COLO668 (cell line): Measurements from ENCODE around the gene LYAR.

Source experiments
- DNase-seq: peaks from one replicate; lab custom pipeline; 2025; ENCODE audit not compliant: unreplicated experiment; lab: John Stamatoyannopoulos, UW

LYAR gene, protein sequence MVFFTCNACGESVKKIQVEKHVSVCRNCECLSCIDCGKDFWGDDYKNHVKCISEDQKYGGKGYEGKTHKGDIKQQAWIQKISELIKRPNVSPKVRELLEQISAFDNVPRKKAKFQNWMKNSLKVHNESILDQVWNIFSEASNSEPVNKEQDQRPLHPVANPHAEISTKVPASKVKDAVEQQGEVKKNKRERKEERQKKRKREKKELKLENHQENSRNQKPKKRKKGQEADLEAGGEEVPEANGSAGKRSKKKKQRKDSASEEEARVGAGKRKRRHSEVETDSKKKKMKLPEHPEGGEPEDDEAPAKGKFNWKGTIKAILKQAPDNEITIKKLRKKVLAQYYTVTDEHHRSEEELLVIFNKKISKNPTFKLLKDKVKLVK

DNA sequence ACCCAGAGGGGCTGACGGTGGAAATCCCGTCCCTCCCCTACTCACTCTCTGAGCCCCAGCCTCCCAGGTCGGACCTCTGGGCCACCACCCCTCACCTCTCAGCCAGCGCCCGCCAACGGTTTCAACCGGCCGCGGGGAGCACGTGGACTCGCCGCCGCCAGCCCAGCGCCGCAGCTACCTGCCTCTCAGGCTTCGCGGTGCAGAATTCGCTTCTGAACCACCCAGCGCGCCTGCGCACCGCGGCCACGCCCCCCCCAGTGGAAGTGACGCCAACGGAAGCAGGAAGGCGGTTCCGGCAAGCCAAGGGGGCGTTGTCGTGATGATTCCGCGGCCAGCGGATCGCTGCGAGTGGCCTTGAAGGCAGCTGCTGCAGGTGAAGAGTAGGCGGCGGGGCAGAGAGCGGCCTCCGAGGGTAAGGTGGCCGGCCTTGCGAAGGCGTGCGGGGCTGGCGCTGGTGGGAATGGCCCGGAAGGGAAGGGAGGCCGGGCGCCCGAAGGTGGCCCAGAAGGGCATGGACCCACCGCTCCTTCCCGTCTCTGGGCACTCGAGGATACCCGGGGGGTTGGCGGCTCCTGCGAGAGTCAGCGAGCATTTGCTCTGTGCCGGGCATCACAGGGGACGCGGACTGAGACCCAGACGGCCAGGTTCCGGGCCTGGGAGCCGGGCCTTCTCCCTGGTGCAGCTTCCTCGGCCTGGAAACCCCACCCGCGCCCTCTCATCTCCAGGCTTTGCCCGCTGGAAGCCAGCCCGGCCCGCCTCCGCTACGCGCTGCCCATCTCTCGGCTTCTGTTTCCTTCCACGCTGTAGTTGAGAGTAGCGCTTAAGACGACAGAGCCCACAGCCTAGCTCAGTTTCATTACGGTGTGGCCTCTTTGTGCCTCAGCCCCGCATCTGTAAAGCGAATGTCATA, at the start of gene LYAR, which contains the start of gene ZBTB49:
LYAR (minus strand) TSS at position 214 of the 910 bp plus-strand sequence. CDS start 6,412 bp downstream, outside the sequence.
ZBTB49 (plus strand) TSS at position 311 of the 910 bp plus-strand sequence. CDS start 9,695 bp downstream, outside the sequence.
- peak; percentile 91 for DNase-seq

DNA sequence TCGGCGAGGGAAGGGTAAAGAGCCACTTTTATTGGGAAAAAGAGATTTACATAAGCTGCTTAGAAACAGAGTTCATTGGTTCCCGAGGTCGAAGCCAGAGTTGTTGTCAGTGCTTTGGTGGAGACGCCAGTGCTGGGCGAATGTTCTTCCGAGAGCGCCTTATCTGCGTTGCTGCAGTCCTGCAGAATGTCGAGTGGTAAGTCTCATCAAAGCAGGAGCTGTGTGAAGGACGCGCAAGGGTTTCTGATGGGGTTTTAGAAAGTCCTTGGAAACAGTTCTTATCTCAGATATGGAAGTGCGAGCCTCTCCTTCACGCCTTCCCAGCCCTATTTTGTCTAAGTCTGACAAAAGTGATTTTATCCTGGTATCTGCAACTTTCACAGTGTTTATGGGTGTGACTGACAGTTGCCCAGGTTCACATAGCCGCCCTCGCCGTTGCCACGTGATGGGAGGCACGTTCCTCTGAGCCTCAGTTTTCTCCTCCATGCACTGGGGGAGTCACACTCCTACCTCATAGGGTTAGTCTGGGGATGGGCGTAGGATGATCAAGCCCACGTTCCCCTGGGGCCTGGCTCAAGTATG, 49.6 kb upstream of the LYAR start:
- DNase-seq = no peak

DNA sequence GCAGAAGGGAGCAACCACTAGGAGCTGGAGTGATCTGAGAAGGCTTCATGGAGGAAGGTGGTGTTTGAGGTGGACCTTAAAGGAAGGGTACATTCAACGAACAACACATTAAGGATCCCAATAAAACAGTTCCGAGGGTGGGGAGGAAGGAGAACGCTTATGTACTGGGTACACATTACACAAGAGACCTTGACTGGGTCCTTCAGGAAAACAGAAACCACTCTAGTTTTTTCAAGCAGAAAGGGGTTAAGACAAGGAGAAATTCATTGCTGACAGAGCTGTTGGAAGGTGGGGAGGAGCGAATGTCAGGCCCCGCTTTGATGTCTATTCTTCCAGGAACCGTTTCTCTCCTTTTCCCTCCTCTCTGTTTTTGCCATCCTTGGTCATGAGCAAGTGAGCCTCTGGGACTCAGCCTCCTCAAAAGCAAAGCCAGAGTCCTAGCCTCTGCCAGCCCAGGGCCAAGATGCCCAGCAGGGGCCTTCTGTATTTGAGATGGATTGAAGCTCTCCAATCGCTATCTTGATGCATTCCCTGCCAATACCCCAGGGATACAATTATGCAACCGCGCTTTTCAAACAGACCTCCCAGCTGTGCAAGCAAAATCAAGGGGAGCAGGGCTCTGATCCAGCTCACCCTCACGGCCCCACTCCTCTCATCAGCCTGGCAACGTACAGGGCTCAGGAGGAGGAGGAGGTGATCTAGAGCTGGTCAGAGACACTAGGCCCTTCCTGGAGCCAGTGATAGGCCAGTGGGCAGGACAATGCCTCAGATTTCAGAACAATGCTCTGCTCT, 48.5 kb upstream of the LYAR start:
- no peak for DNase-seq

DNA sequence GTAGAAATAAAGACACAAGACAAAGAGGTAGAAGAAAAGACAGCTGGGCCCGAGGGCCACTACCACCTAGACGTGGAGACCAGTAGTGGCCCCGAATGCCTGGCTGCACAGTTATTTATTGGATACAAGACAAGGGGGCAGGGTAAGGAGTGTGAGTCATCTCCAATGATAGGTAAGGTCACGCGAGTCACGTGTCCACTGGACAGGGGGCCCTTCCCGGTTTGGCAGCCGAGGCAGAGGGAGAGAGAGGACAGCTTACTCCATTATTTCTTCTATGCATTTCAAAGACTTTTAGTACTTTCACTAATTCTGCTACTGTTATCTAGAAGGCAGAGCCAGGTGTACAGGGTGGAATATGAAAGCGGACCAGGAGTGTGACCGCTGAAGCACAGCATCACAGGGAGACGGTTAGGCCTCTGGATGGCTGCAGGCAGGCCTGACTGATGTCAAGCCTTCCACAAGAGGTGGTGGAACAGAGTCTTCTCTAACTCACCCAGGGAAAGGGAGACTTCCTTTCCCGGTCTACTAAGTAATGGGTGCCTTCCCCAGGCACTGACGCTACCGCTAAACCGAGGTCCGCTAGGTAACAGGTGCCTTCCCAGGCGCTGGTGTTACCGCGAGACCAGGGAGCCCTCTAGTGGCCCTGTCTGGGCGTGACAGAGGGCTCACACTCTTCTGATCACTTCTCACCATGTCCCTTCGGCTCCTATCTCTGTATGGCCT, 45.0 kb upstream of the LYAR start:
- peak; percentile 74 for DNase-seq

DNA sequence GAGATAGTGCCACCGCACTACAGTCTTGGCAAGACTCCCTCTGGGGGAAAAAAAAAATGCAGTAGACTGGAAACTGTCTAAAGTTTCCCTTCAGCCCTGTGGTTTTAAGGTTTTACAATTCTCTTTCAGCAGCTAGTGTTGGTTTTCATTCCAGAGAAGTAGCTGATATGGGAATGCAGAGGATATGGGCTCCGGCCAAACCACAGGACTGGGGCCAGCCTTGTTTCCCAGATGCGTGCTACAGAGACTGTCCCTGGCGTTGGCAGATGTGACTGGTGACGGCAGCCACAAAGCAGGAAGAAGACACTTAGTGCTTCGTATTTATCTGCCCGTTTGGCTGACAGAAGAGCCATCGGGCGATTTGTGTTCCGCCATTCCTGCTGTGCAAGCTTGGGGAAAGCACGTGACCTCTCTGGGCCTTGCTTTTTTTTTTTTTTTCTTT, 43.3 kb upstream of the LYAR start:
- DNase-seq = no peak

DNA sequence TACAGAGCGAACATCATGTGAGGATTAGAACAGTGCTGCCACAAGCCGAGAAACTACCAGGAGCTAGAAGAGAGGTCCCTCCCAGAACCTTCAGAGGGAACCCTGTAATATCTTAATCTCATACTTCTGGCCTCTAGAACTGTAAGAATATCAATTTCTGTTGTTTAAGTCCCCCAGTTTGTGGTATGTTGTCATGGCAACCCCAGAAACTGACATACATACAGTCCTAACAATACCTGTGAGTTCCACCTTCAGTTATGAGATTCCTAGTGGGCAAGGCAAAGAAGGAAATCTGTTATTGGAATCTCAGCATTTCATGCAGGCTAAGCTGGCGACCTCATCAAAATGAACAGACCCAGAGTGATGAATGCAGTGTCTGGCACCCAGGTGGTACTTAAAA, 42.6 kb upstream of the LYAR start:
- DNase-seq = no peak

DNA sequence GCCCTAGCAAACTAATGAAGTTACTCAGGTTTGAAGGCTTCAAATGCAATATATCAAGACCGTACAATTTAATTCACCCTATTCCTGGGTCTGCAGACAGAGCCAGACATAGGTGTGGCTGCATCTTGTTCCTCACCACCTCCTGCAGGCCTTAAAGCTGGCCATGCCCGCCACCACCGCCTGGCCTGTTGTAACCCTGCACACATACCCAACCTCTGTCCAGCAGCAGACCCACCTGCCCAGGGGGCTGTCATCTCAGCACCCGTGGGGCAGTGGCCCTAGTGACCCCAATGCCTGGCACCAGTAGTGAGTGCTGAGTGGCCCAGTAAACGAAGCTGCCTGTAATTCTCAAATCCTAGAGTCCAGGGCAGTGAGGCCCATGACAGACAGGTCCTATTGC, 40.8 kb upstream of the LYAR start:
- DNase-seq = no peak

DNA sequence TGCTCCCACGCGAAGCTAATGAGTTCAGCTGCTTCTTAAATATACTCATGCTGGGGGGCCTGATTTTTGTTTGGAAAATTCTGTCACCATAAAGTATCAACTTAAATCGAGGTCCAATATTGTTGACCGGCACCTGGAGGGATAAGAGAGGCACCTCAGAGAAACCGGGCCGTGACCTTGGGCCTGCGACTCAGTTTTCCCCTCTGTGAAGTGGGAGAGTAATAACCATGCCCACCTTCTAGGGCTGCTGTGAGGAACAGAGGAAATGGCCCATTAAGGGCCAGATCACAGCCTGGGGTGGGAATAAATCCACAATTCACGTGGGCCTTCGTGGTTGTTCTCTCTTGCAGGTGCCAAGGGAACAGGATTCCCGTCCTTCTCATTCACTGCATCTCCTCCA, 39.5 kb upstream of the LYAR start:
- no peak for DNase-seq

DNA sequence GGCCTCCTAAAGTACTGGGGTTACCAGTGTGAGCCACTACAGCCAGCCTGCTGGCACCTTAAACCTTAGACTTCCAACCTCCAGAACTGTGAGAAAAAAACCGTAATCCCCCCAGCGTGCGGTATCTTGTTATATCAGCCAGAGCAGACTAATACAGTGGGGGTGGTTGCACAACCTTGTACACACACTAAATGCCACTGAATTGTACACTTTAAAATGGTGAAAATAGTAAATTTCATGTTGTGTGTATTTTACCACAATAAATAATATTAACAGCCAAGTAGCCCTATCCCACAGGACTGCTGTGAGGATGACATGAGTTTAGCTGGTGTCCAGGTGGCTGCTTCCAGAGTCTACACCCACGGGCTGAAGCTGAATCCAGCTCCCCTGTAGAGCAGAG, 38.9 kb upstream of the LYAR start:
- no peak for DNase-seq

DNA sequence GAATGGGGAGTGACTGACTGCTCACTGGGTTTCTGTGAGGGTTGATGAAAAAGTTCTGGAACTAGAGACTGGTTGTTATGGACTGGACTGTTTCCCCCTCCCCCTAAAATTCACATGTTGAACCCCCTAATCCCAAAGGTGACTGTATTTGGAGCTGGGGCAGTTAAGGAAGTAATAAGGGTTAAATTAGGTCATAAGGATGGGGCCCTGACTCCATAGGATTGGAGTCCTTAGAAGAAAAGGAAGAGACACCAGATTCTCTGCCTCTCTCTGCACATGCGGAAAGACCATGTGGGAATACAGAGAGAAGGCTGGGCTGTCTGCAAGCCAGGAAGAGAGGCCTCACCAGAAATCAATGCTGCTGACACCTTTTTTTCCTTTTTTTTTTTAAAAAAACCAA, 38.3 kb upstream of the LYAR start:
- DNase-seq = no peak

DNA sequence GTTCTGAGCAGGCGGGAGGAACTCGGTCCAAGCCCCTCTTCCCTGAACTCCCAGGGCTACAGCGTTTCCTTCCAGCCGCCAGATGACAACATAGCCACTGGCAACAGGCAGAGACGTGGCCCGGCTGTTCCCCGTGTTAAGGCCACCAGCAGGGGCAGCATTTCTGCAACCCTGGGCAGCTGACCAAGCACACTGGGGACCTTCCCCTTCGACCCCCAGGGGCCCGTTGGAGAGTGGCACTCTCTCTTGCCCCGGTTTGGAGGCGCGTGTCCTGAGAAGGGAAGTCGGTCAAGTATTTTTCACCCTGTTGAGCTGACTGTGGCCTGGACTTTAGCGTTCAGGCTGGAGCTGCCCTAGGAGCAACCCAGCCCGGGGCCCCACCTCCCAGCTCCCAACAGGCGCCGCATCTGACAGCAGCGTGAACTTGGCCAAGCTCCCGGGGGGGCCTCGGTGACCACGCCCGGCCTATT, 37.7 kb upstream of the LYAR start:
- DNase-seq = peak; percentile 15

DNA sequence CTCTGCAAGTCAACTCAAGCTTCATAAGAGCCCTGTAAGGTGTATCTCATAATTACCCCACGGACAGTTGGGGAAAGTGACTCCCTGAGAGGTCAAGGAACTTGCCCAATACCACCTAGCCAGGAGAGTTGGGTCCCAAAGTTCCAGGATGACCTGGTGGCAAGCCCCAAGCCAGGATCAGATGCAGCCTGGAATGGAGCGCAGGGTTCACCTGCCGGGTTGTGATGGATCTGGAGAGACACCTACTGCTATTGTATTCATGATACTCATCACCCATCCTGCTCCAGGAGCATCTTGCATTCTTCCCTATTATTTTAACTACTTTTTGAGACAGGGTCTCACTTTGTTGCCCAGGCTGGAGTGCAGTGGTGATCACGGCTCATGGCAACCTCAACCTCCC, 36.2 kb upstream of the LYAR start:
- DNase-seq = no peak

DNA sequence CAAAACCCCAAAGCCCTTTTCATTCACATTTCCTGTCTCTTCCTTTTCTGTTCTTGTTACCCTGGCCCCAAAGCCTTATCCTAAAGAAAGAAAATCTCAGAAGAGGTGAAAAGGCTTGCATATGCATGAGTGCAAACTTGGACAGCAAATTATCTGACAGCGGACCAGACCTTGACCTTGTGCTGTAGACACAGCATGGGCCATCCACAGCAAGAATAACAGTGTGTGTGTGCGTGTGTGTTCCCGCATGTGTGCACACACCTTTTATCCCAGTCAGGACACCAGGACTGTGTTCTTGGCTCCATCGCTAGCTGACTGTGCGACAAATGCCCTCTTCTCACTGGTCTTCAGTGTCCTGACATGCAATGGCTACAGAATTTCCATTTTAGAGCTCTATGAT, 35.4 kb upstream of the LYAR start:
- no peak for DNase-seq

DNA sequence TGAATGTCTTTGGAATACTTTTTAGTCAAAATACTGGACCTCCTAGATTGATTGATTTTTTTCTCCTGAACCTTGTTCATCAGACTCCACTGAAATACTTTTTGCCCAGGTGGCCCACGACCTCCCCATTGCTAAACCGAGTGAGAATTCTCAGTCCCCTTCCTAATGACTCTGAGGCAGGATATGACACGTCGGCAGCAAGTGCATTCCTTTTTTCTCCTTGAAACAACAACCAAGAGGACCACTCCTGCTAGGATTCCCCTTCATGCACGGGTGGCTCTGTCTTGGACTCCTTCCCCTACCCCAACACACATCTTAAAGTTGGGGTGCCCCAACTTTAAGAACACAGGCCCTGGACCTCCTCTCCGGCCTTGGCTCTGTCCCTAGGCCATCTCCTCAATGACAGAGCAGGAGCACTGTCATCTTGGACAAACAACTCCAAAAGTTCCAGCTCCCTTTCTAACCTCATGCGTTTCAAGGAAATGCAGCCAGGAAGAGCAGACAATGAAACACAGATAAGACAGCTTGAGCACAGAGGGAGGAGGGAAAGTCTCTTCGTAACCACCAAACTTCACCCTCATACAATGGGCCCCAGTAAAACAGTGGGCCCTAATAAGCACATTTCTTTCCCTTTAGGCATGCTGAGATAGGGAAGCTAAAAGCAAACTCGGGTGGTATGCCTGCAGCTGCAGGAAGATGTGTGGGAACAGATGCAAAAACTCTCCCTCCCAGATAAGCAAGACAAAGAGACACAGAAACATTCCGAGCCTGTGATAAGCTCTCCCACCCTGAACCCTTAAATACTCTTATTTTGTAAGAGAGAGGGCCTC, 34.0 kb upstream of the LYAR start:
- DNase-seq = no peak

DNA sequence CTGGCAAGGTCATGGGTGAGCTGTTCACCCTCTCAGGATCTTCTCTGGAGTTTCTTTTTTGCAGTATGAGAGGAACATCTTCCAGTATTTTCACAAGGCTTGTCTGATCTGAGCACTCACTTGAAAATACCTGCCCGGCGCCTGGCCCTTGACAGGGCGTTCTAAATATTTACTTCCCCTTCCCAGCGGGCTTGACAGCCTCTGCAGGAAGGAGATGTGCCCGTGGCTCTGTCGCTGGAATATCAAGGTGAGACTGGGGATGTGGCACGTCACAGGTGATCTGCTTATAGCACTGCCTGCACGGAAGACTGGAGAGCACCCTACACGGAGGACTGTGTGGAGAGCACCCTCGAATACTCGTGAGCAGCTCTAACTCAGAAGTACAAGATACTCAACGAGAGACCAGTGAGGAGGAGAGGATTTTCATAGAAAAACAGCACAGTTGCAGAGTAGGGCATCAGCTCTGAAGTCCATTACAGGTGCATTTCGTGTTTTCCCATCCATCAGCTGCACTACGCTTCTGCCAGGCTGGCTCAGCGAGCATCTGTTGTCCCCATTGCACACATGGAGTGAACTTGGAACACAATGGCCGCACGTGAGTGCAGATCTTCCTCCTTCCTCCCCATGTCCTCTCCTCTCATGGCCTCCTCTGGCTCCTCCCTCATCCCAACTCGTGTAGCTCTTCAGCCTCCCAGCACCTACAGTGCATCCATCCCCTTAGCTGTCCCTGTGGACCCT, 32.2 kb upstream of the LYAR start:
- DNase-seq = no peak

DNA sequence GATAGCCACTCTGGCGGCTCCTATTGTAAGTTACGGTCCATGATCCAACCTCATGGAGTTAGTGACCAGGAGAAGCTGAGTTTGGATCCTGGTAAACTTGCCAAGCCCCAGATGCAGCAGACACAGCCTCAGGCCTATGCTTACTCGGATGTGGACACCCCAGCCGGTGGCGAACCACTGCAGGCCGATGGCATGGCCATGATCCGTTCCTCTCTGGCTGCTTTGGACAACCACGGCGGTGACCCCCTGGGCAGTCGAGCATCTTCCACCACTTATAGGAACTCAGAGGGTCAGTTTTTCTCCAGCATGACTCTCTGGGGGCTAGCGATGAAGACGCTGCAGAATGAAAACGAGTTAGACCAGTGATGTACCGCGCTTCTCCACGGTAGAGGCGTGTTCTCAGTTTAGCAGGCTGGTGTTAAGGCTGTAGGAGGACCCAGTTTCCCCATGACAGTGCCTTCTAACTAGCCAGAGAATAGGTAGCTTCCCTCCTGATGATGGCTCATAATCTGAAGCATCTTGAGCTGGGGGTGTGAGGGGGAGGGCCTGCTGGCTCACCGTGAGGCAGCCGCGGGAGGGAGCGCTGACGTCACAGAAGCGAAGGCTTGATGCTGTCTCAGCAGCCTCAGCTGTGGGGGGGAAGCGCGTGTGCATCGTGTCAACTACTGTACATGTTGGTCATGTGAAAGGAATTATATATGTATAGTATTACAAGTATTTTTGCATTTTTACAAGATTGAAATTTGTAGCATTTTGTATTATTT, 31.2 kb upstream of the LYAR start:
- no peak for DNase-seq

DNA sequence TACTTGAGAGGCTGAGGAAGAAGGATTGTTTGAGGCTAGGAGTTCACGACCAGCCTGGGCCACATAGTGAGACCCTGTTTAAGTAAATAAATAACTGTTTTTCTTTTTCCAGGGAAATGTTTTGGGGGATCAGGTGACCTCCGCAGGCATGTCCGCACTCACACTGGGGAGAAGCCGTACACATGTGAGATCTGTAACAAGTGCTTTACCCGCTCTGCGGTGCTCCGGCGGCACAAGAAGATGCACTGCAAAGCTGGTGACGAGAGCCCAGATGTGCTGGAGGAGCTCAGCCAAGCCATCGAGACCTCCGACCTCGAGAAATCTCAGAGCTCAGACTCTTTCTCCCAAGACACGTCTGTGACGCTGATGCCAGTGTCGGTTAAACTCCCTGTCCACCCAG, 30.6 kb upstream of the LYAR start:
- DNase-seq = no peak
